HG03457 (cell line): ENCODE measurements around the gene DUSP12.

Source experiments
- ATAC-seq: cut with Tn5 transposase; IDR thresholded peaks from one replicate; pipeline ENCODE4 v1.9.1; 2021; ENCODE audit warnings: moderate number of reproducible peaks; ENCODE audit not compliant: unreplicated experiment

DUSP12 gene

GRCh38 chr1:161805399-161806197, 56.0 kb downstream of the DUSP12 start:
- ATAC-seq = no peak
